ENCODE measurements around the gene FBL.
"Not testable (repeated sequence)": the region's sequence is repeated elsewhere in the genome, so short reads cannot be mapped to it uniquely, and the experiment has no call there.

FBL gene

DNA sequence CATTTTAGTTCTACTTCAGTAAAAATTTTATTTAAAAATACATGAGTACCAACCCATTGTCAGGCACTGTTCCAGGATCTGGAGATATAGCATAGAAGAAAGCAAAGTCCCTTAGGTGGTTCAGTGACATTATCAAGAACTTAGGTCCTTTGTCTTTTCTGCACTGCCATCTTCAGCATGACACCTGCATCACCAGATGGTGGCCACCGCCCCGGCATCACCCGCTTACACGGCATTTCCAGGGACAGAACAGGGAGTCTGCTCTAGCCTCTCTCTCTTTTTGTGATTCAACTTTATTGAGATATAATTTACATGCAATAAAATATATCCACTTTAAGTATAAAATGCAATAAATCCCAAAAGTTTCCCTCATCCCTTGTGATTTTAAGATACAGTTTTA lies 35.8 kb downstream of the FBL start:
- peaks cover 3% of the 10 kb centered on the region; the same call in 1 of the 2 replicates for H3K27me3 ChIP-seq (ENCODE audit: control insufficient read depth, low read length)
- H3K9me2 ChIP-seq (replicated peaks; ENCODE audit: control insufficient read depth, low read length): no peaks in the 10 kb centered on the region
- H3F3A ChIP-seq (ENCODE audit: control insufficient read depth, insufficient read depth): no peaks in the 10 kb centered on the region
- H3K79me2 ChIP-seq (ENCODE audit: control insufficient read depth, low read length): no peaks in the 10 kb centered on the region
- TF ChIP-seq EZH2phosphoT487 (IDR thresholded peaks at IDR 0.05; ENCODE audit: borderline replicate concordance, low read length): no peak
- TF ChIP-seq, protein P1, sequence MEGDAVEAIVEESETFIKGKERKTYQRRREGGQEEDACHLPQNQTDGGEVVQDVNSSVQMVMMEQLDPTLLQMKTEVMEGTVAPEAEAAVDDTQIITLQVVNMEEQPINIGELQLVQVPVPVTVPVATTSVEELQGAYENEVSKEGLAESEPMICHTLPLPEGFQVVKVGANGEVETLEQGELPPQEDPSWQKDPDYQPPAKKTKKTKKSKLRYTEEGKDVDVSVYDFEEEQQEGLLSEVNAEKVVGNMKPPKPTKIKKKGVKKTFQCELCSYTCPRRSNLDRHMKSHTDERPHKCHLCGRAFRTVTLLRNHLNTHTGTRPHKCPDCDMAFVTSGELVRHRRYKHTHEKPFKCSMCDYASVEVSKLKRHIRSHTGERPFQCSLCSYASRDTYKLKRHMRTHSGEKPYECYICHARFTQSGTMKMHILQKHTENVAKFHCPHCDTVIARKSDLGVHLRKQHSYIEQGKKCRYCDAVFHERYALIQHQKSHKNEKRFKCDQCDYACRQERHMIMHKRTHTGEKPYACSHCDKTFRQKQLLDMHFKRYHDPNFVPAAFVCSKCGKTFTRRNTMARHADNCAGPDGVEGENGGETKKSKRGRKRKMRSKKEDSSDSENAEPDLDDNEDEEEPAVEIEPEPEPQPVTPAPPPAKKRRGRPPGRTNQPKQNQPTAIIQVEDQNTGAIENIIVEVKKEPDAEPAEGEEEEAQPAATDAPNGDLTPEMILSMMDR (IDR thresholded peaks at IDR 0.05; ENCODE audit: low read depth, low read length, poor library complexity, severe bottlenecking): no peak
- no peaks in the 10 kb centered on the region for H3K9me3 ChIP-seq (ENCODE audit: control insufficient read depth, insufficient read depth, low read length)
- H3K27ac ChIP-seq (ENCODE audit: low read depth, low read length): no peak overlapping the region
- no peak overlapping the region for H3K4me2 ChIP-seq (ENCODE audit: low read length)
- H4K20me1 ChIP-seq (ENCODE audit: control insufficient read depth, insufficient read depth, low read depth, low read length): no peaks in the 10 kb centered on the region
- H3K36me3 ChIP-seq (ENCODE audit: control insufficient read depth, low read length): no peaks in the 10 kb centered on the region
- no peak overlapping the region for H3K4me3 ChIP-seq (ENCODE audit: low read length)
- H3K4me1 ChIP-seq (ENCODE audit: control insufficient read depth, low read length): no peaks in the 10 kb centered on the region

DNA sequence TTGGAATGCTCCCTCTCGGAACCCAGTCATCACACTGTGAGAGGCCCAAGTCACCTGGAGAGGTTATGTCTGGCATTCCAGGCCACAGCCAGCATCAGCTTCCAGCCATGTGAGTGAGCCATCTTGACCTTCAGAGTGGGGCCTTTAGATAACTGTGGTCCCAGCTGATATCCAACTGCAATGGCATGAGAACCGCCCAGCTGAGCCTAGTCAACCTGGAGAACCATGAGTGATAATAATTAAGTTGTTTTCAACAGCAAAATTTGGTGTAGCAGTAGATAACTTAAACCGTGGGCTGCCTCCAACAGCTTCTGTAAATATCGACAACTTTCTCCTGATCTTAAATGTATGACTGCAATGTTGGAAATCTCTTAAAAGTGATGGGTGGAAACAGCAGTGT lies 36.8 kb downstream of the FBL start:
- Histone ChIP-seq H3K79me2 (ENCODE audit: control insufficient read depth, low read length) (no peaks in the 10 kb centered on the region), H3K4me3 (ENCODE audit: low read length) (no peak overlapping the region), H3K9me2 (replicated peaks; ENCODE audit: control insufficient read depth, low read length) (no peaks in the 10 kb centered on the region), H3K9me3 (ENCODE audit: control insufficient read depth, insufficient read depth, low read length) (no peaks in the 10 kb centered on the region), H3K4me1 (ENCODE audit: control insufficient read depth, low read length) (no peaks in the 10 kb centered on the region), H3K27ac (ENCODE audit: low read depth, low read length) (no peak overlapping the region), H3K27me3 (ENCODE audit: control insufficient read depth, low read length) (peaks cover 3% of the 10 kb centered on the region; the same call in 1 of the 2 replicates), H3F3A (ENCODE audit: control insufficient read depth, insufficient read depth) (no peaks in the 10 kb centered on the region), H3K4me2 (ENCODE audit: low read length) (no peak overlapping the region), H3K36me3 (ENCODE audit: control insufficient read depth, low read length) (no peaks in the 10 kb centered on the region), H4K20me1 (ENCODE audit: control insufficient read depth, insufficient read depth, low read depth, low read length) (no peaks in the 10 kb centered on the region)
- no peak for TF ChIP-seq EZH2phosphoT487 (IDR thresholded peaks at IDR 0.05; ENCODE audit: borderline replicate concordance, low read length)
- TF ChIP-seq, protein P1 (IDR thresholded peaks at IDR 0.05; ENCODE audit: low read depth, low read length, poor library complexity, severe bottlenecking): no peak

DNA sequence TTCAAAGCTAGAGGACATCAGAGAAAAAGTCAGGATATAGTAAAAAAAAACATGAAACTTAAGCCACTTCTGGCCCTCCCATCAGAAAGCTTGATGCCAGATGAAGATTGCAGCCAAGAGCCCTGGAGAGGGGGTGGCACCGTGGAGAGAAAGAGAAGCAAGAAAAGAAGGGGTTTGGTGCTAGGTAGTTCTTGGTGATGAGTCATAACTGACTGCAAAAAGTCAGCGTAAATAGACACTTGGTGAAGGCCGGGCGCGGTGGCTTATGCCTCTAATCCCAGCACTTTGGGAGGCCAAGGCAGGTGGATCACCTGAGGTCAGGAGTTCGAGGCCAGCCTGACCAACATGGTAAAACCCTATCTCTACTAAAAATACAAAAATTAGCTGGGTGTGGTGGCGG lies 37.5 kb downstream of the FBL start:
- H3K4me1 ChIP-seq (ENCODE audit: control insufficient read depth, low read length); H3F3A ChIP-seq (ENCODE audit: control insufficient read depth, insufficient read depth); H3K79me2 ChIP-seq (ENCODE audit: control insufficient read depth, low read length); H3K9me2 ChIP-seq (replicated peaks; ENCODE audit: control insufficient read depth, low read length); H3K27ac ChIP-seq (ENCODE audit: low read depth, low read length); H3K4me3 ChIP-seq (ENCODE audit: low read length); H3K9me3 ChIP-seq (ENCODE audit: control insufficient read depth, insufficient read depth, low read length); H3K4me2 ChIP-seq (ENCODE audit: low read length); H3K27me3 ChIP-seq (ENCODE audit: control insufficient read depth, low read length); H4K20me1 ChIP-seq (ENCODE audit: control insufficient read depth, insufficient read depth, low read depth, low read length); H3K36me3 ChIP-seq (ENCODE audit: control insufficient read depth, low read length): not testable (repeated sequence)

DNA sequence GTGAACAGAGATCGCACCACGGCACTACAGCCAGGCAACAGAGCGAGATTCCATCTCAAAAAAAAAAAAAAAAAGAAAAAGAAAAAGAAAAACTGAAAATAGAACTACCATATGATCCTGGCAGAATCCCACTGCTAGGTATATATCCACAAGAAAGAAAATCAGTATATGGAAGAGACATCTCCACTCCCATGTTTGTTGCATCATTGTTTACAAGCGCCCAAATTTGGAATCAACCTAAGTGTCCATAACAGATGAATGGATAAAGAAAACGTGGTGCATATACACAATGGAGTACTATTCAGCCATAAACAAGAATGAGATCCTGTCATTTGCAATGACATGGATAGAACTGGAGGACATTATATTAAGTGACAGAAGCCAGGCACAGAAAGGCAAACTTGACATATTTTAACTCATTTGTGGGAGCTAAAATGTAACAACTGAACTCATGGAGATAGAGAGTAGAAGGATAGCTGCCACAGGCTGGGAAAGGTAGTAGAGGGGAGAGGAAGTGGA lies 38.3 kb downstream of the FBL start:
- Histone ChIP-seq H3K9me2 (replicated peaks; ENCODE audit: control insufficient read depth, low read length) (no peaks in the 10 kb centered on the region), H3K4me2 (ENCODE audit: low read length) (no peak overlapping the region), H3F3A (ENCODE audit: control insufficient read depth, insufficient read depth) (no peaks in the 10 kb centered on the region), H3K27me3 (ENCODE audit: control insufficient read depth, low read length) (peaks cover 12% of the 10 kb centered on the region; the same call in 1 of the 2 replicates), H3K4me1 (ENCODE audit: control insufficient read depth, low read length) (no peaks in the 10 kb centered on the region), H3K36me3 (ENCODE audit: control insufficient read depth, low read length) (no peaks in the 10 kb centered on the region), H4K20me1 (ENCODE audit: control insufficient read depth, insufficient read depth, low read depth, low read length) (no peaks in the 10 kb centered on the region), H3K4me3 (ENCODE audit: low read length) (no peak overlapping the region), H3K79me2 (ENCODE audit: control insufficient read depth, low read length) (no peaks in the 10 kb centered on the region), H3K9me3 (ENCODE audit: control insufficient read depth, insufficient read depth, low read length) (no peaks in the 10 kb centered on the region), H3K27ac (ENCODE audit: low read depth, low read length) (no peak overlapping the region)
- TF ChIP-seq EZH2phosphoT487 (IDR thresholded peaks at IDR 0.05; ENCODE audit: borderline replicate concordance, low read length): no peak
- TF ChIP-seq, protein P1 (IDR thresholded peaks at IDR 0.05; ENCODE audit: low read depth, low read length, poor library complexity, severe bottlenecking): no peak
